Activated CD4-positive, alpha-beta T cell treated with anti-CD3 and anti-CD28 coated beads for 1 hour (primary cell): Measurements from ENCODE around the gene DNAJA3.
A peak's percentile ranks its signal among the peaks of the same experiment; 100 is the strongest.

Experiments
- DNase-seq: peaks from one replicate; pipeline ENCODE4 v3.0.0-alpha.2; 2020

DNAJA3 gene

GRCh38 chr16:4425378-4426020, at the start of gene DNAJA3:
Gene DNAJA3, plus strand, starts transcription at chr16:4425868. Its CDS starts 14 bp downstream, at chr16:4425882.
- DNase-seq: peak; percentile 89

GRCh38 chr16:4376126-4376892, 49.4 kb upstream of the DNAJA3 start:
- no peak for DNase-seq

GRCh38 chr16:4376893-4377572, 48.6 kb upstream of the DNAJA3 start:
- no peak for DNase-seq

GRCh38 chr16:4377573-4378154, 48.0 kb upstream of the DNAJA3 start:
- no peak for DNase-seq

GRCh38 chr16:4378161-4378666, 47.5 kb upstream of the DNAJA3 start:
- no peak for DNase-seq

- DNase-seq: no peak
Observed at GRCh38 chr16:4378999-4379690, 46.5 kb upstream of the DNAJA3 start.

- no peak for DNase-seq
Observed at GRCh38 chr16:4380119-4381063, 45.3 kb upstream of the DNAJA3 start.

GRCh38 chr16:4381072-4381934, 44.4 kb upstream of the DNAJA3 start:
- no peak for DNase-seq

GRCh38 chr16:4381935-4382794, 43.5 kb upstream of the DNAJA3 start:
- no peak for DNase-seq

- no peak for DNase-seq
Observed at GRCh38 chr16:4382795-4383357, 42.8 kb upstream of the DNAJA3 start.

GRCh38 chr16:4383591-4384444, 41.9 kb upstream of the DNAJA3 start:
- DNase-seq: no peak

- DNase-seq: no peak
Observed at GRCh38 chr16:4384509-4384942, 41.1 kb upstream of the DNAJA3 start.

GRCh38 chr16:4385066-4385788, 40.4 kb upstream of the DNAJA3 start:
- no peak for DNase-seq

- DNase-seq: no peak
Observed at GRCh38 chr16:4385789-4386450, 39.7 kb upstream of the DNAJA3 start.

- no peak for DNase-seq
Observed at GRCh38 chr16:4386451-4386805, 39.2 kb upstream of the DNAJA3 start.

GRCh38 chr16:4386951-4387565, 38.6 kb upstream of the DNAJA3 start:
- DNase-seq: no peak
